NCI-H1092 treated with DMSO at 0.1 percent for 48 hours (cell line): ENCODE data around the gene BPIFB2.

ENCODE experiments used
- DNase-seq: peaks from one replicate; lab custom pipeline; 2025; lab: John Stamatoyannopoulos, UW

BPIFB2 gene

DNA sequence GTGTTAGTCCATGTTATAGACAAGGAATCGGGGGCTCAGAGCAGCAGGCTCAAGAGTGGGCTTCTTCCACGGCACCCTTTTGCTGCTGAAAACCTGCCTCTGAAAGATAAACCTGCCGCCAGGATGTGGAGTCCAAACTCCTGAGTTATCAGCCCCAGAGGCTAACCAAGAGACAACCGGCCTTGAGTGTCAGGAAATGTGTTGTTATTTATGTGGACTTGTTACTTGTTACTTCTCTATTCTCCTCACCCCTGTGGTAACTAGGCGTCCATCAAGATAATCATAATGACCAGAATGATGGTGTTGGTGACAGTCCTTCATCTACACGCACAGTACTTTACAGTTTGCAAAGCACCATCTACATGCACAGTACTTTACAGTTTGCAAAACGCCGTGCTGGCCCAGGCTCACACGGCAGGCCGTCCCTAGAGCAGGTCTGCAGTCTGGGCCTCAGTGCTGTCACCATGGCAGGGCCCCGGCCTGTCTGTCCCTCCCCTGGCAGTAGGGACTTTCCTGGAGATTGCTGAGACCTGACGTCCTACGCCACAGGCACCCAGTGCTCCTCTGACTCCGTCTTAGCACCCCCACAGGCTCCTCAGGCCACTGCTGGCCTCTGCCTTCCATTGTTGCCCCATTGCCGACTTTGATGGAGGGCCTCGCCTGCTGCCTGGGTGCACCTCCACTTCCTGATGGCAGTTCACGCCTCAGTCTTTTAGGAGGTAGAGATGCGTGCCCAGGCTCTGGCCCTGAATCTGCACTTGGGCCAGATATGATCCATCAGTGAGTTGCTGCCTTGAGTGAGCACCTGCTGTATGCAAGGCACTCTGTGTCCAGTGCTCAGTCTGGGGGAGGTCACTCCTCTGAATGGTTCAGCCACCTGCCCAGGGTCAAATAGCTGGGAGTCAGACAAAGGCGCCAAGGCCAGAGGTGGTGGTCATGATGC lies 62.9 kb downstream of the BPIFB2 start:
- no peak for DNase-seq

DNA sequence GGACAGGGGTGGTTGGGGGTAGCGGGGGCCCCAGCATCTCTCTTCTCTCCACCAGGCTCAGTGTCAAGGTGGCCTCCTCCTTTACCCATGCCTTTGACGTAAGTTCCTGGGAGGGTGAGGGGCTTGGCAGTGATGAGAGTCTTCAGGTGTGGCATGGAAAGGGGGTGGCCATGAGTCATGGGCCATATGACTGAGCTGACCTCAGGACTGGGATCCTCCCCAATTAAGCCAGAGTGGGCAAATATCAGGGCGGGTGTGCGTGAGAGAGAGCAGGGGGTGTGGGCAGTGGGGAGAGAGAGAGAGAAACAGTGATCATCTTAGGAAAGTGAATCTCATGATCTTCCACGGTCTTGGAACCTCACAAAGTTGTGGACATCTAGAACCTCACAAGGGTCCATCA lies 63.7 kb downstream of the BPIFB2 start:
- no peak for DNase-seq

GRCh38 chr20:33072362-33072761 lies 64.9 kb downstream of the BPIFB2 start:
- DNase-seq = no peak

- no peak for DNase-seq
These were observed 65.3 kb downstream of the BPIFB2 start for GRCh38 chr20:33072813-33073212.
